GM13976 (cell line): ENCODE data around the gene EHD1.
A peak's percentile ranks its signal among the peaks of the same experiment; 100 is the strongest.

ENCODE experiments used
- DNase-seq: peaks from one replicate; pipeline ENCODE4 v3.0.0; 2012; ENCODE audit warnings: low spot score
- CTCF ChIP-seq: IDR thresholded peaks from 2 replicates; pipeline ENCODE4 v1.5.1; 2012; ENCODE audit warnings: borderline replicate concordance, mild to moderate bottlenecking; ENCODE audit not compliant: insufficient read depth; ENCODE audit errors: extremely low read depth, missing control alignments, control extremely low read depth
- in situ Hi-C: fragments of 300-500 bp; cut with MboI; formaldehyde crosslinking; loops from one replicate; pipeline ENCODE4 v1.12.0; 2022; ENCODE audit warnings: low sequenced_read_pairs, mixed read lengths, inconsistent platforms; ENCODE audit not compliant: unreplicated experiment

The EHD1 gene

DNA sequence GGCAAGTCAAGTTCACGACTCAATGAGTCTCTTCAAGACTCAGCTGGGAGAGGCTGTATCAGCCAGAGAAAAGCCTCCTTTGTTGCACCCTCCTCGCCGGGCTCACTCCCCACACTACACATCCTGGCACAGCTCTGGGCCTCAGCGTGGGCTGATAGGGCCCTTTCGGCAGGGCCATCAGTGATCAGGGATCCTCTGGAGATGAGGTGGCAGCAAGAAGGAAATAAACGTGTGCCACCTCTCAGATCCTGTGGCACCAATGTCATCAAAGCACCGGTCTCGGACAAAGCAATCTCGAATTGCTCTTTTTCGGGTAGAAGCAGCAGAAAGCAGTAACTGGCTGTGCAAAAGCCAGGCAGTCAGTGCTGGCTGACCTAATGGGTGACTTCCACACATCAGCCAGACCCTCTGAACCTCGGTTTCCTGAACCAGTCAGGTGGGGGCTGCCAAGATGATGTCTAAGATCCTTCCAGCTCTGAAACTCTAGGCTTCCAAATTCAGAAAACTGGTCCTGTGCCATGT lies 2.1 kb downstream of the EHD1 start:
- no peak for TF ChIP-seq CTCF
- DNase-seq: no peak
- in situ Hi-C loops: no loop called here

- in situ Hi-C loops: no loop called here
- TF ChIP-seq CTCF: no peak
These were observed 2.8 kb downstream of the EHD1 start for GRCh38 chr11:64875369-64876228.

GRCh38 chr11:64874308-64875240 lies 3.8 kb downstream of the EHD1 start:
- no peak for DNase-seq
- no peak for TF ChIP-seq CTCF
- in situ Hi-C loops: no loop called here

More at GRCh38 chr11:64875369-64876228, 2.8 kb downstream of the EHD1 start:
- DNase-seq: no peak

- DNase-seq: no peak
- no peak for TF ChIP-seq CTCF
These were observed 5.5 kb downstream of the EHD1 start for GRCh38 chr11:64872790-64873488.

DNA sequence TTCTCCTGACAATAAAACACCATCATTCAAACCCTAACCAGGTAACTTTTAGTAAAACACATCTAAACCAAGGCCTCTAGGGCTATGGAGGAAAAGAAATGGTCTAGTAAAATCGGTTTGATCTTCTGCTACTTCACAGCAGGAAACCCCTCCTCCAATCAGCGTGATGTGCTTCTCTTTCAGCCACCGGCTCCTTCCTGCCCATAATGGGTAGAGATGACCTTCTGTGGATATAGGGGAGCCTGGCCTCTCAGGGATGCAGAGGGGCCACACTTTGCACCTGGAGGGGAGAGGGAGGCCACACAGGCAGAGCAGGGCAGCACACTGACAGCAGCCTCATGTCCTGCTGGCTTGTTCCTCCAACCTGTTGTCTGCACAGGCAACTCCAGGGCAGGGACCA lies 6.9 kb downstream of the EHD1 start:
- in situ Hi-C loops: no loop called here
- no peak for TF ChIP-seq CTCF
- DNase-seq: peak; percentile 36

More at GRCh38 chr11:64872790-64873488, 5.5 kb downstream of the EHD1 start:
- in situ Hi-C loops: no loop called here
